Smooth muscle cell (in vitro differentiated cells): ENCODE data around the gene ZNF12. TPM values are rescaled to one million over a fixed set of nuclear protein-coding genes. Genes with fewer than 3 reads are reported as not detected.

Experiments
- DNase-seq: peaks from one replicate; lab custom pipeline; 2025; ENCODE audit not compliant: unreplicated experiment; lab: John Stamatoyannopoulos, UW
- H2AFZ ChIP-seq: fragments of 200-600 bp; sonication (generic); 2 replicates; pipeline ENCODE4 v1.6.0; 2016; ENCODE audit warnings: antibody characterized with exemption, low read depth, mild to moderate bottlenecking
- H3F3A ChIP-seq: fragments of 200-600 bp; sonication (generic); 2 replicates; pipeline ENCODE4 v1.6.0; 2017; ENCODE audit warnings: antibody characterized with exemption, low read depth
- H3K27ac ChIP-seq: fragments of 200-600 bp; sonication (generic); 2 replicates; pipeline ENCODE4 v1.5.1; 2016; ENCODE audit warnings: low read depth, mild to moderate bottlenecking
- H3K27me3 ChIP-seq: fragments of 200-600 bp; sonication (generic); 2 replicates; pipeline ENCODE4 v1.6.1; 2016; ENCODE audit warnings: low read depth, mild to moderate bottlenecking
- H3K36me3 ChIP-seq: fragments of 200-600 bp; sonication (generic); 2 replicates; pipeline ENCODE4 v1.5.1; 2016; ENCODE audit warnings: low read depth
- H3K4me1 ChIP-seq: fragments of 200-600 bp; sonication (generic); 2 replicates; pipeline ENCODE4 v1.5.1; 2016; ENCODE audit warnings: low read depth
- H3K4me2 ChIP-seq: fragments of 200-600 bp; sonication (generic); 2 replicates; pipeline ENCODE4 v1.6.0; 2016; ENCODE audit warnings: mild to moderate bottlenecking
- H3K4me3 ChIP-seq: fragments of 200-600 bp; sonication (generic); 2 replicates; pipeline ENCODE4 v1.5.1; 2016; ENCODE audit warnings: mild to moderate bottlenecking
- H3K79me2 ChIP-seq: fragments of 200-600 bp; sonication (generic); 2 replicates; pipeline ENCODE4 v1.6.0; 2016; ENCODE audit warnings: low read depth, mild to moderate bottlenecking
- H3K9ac ChIP-seq: fragments of 200-600 bp; sonication (generic); 2 replicates; pipeline ENCODE4 v1.6.0; 2016; ENCODE audit warnings: low read depth
- H3K9me3 ChIP-seq: fragments of 200-600 bp; sonication (generic); replicated peaks from 2 replicates; pipeline ENCODE4 v1.5.1; 2016; ENCODE audit warnings: low read depth
- H4K20me1 ChIP-seq: fragments of 200-600 bp; sonication (generic); 2 replicates; pipeline ENCODE4 v1.6.0; 2016; ENCODE audit warnings: low read depth
- CTCF ChIP-seq: fragments of 200-600 bp; sonication (generic); IDR thresholded peaks from 2 replicates; pipeline ENCODE4 v1.5.1; 2017; ENCODE audit warnings: borderline replicate concordance, mild to moderate bottlenecking, antibody characterized with exemption; ENCODE audit not compliant: insufficient read depth, poor library complexity, severe bottlenecking
- WGBS: methylation state at CpG from one replicate; pipeline ENCODE4 v1.1.7; 2016; ENCODE audit warnings: low lambda C conversion rate; 5-methylcytosine and 5-hydroxymethylcytosine counted together
- polyA plus RNA-seq: library from polyadenylated mRNA; unstranded; fragments of >200 nt; fragmentation: Nextera tagmentation; extraction: Ambion mirVana; gene quantifications from 2 replicates; pipeline ENCODE4 v1.2.1, GENCODE V29; 2016
- total RNA-seq: library from RNA; depleted of rRNA; stranded (reverse); fragments of >200 nt; gene quantifications from 2 replicates; pipeline ENCODE4 v1.2.3, GENCODE V29; 2014

The ZNF12 gene
- total and polyA plus RNA-seq, 2 experiments from 2014 or later, result 8.7 to 13.9 TPM

DNA sequence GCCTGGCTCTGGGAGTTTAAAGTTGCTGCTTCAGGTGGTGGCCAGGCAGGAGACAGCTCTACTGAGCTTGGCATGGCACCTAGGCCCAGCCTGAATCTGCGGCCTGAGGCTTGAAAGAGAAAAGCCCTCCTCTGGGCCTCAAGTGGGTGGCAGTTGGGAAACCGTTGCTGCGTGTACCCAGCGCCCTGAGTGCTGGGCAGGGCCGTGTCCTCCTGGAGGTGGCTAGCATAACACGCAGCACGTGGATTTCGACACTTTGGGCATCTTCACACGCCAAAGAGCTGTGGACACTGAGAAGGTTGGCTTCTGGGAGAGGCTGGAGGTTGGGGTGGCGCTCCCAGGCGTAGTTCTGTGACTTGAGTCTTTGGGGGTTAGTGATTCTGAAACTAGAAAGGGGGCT lies 67.1 kb downstream of the ZNF12 start:
- Histone ChIP-seq H3K9me3 (no peaks in the 10 kb centered on the region), H3K79me2 (peaks cover 29% of the 10 kb centered on the region)
- TF ChIP-seq CTCF, result no peak

GRCh38 chr7:6639032-6639431 lies 67.7 kb downstream of the ZNF12 start:
- no peak for DNase-seq
- no peaks in the 10 kb centered on the region for H3K27me3 ChIP-seq
- 92% methylated on average over 4 of the region's 4 CpGs for WGBS
- H3K9me3 ChIP-seq, result no peaks in the 10 kb centered on the region
- H3K27ac ChIP-seq, result no peak overlapping the region
- peak overlapping the region; percentile 94 for H3K4me2 ChIP-seq
- no peaks in the 10 kb centered on the region for H3K36me3 ChIP-seq
- peaks cover 28% of the 10 kb centered on the region for H4K20me1 ChIP-seq
- H3K4me3 ChIP-seq, result no peak overlapping the region
- peaks cover 29% of the 10 kb centered on the region for H3K79me2 ChIP-seq
- no peaks in the 10 kb centered on the region for H3F3A ChIP-seq
- H2AFZ ChIP-seq, result no peak overlapping the region
- TF ChIP-seq CTCF, result no peak
- H3K4me1 ChIP-seq, result peaks cover 4% of the 10 kb centered on the region
- H3K9ac ChIP-seq, result no peak overlapping the region

More for the DNA sequence above, 67.1 kb downstream of the ZNF12 start:
- Histone ChIP-seq H3K27ac (no peak overlapping the region), H3K4me2 (no peak overlapping the region), H3K4me1 (peaks cover 4% of the 10 kb centered on the region), H3K9ac (no peak overlapping the region), H3K36me3 (no peaks in the 10 kb centered on the region), H3K27me3 (no peaks in the 10 kb centered on the region), H3K4me3 (no peak overlapping the region), H2AFZ (no peak overlapping the region), H4K20me1 (peaks cover 28% of the 10 kb centered on the region), H3F3A (no peaks in the 10 kb centered on the region)
- DNase-seq, result no peak
- WGBS, result 97% methylated on average over 11 of the region's 11 CpGs

Other genes with a start within 250 kb of the ZNF12 start
- gene KDELR2, start 222.8 kb downstream of the ZNF12 start, total RNA-seq, result 407 and 420 TPM in 2 replicates
- 624 and 689 TPM in 2 replicates for gene KDELR2, start 222.8 kb downstream of the ZNF12 start, polyA plus RNA-seq
- gene GRID2IP, start 155.5 kb downstream of the ZNF12 start, total RNA-seq, result not detected in 2 replicates
- not detected in 2 replicates for gene GRID2IP, start 155.5 kb downstream of the ZNF12 start, polyA plus RNA-seq
- 55.8 and 59.2 TPM in 2 replicates for gene ZDHHC4, start 129.5 kb downstream of the ZNF12 start, total RNA-seq
- gene ZDHHC4, start 129.5 kb downstream of the ZNF12 start, polyA plus RNA-seq, result 69.5 and 86.8 TPM in 2 replicates
- gene INTS15, start 116.9 kb downstream of the ZNF12 start, total RNA-seq, result 13.4 and 14.7 TPM in 2 replicates
- gene INTS15, start 116.9 kb downstream of the ZNF12 start, polyA plus RNA-seq, result 17.6 and 25.9 TPM in 2 replicates
- 5.6 and 8.9 TPM in 2 replicates for gene ZNF853, start 91.3 kb downstream of the ZNF12 start, total RNA-seq
- 9.2 and 10.3 TPM in 2 replicates for gene ZNF853, start 91.3 kb downstream of the ZNF12 start, polyA plus RNA-seq
- gene ZNF316, start 69.6 kb downstream of the ZNF12 start, total RNA-seq, result 6.6 and 8.7 TPM in 2 replicates
- 8.3 and 15.9 TPM in 2 replicates for gene ZNF316, start 69.6 kb downstream of the ZNF12 start, polyA plus RNA-seq
- gene RSPH10B2, start 47.2 kb upstream of the ZNF12 start, total RNA-seq, result 1.3 TPM in 1 of 2 replicates, not detected in the other
- gene RSPH10B2, start 47.2 kb upstream of the ZNF12 start, polyA plus RNA-seq, result not detected in 2 replicates
- gene CCZ1B, start 119.3 kb upstream of the ZNF12 start, total RNA-seq, result 32.0 TPM in 2 replicates
- gene CCZ1B, start 119.3 kb upstream of the ZNF12 start, polyA plus RNA-seq, result 28.0 and 36.9 TPM in 2 replicates